22Rv1 (cell line): ENCODE results near the gene RIC8B.

ENCODE experiments used
- H3K27ac ChIP-seq: fragments of 450-650 bp; 2 replicates; pipeline ENCODE4 v1.5.1; 2017
- ZFX ChIP-seq: fragments of 450-650 bp; IDR thresholded peaks from 2 replicates; pipeline ENCODE4 v1.6.1; 2017; ENCODE audit warnings: antibody characterized with exemption, borderline replicate concordance
- TF ChIP-seq, protein P1 (sequence below): fragments of 450-650 bp; IDR thresholded peaks from 2 replicates; pipeline ENCODE4 v1.5.1; 2017; ENCODE audit warnings: mild to moderate bottlenecking

The RIC8B gene

GRCh38 chr12:106924268-106924861, 149.9 kb downstream of the RIC8B start:
- TF ChIP-seq, protein P1, sequence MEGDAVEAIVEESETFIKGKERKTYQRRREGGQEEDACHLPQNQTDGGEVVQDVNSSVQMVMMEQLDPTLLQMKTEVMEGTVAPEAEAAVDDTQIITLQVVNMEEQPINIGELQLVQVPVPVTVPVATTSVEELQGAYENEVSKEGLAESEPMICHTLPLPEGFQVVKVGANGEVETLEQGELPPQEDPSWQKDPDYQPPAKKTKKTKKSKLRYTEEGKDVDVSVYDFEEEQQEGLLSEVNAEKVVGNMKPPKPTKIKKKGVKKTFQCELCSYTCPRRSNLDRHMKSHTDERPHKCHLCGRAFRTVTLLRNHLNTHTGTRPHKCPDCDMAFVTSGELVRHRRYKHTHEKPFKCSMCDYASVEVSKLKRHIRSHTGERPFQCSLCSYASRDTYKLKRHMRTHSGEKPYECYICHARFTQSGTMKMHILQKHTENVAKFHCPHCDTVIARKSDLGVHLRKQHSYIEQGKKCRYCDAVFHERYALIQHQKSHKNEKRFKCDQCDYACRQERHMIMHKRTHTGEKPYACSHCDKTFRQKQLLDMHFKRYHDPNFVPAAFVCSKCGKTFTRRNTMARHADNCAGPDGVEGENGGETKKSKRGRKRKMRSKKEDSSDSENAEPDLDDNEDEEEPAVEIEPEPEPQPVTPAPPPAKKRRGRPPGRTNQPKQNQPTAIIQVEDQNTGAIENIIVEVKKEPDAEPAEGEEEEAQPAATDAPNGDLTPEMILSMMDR: no peak
- no peak for TF ChIP-seq ZFX
- H3K27ac ChIP-seq: no peak overlapping the region

DNA sequence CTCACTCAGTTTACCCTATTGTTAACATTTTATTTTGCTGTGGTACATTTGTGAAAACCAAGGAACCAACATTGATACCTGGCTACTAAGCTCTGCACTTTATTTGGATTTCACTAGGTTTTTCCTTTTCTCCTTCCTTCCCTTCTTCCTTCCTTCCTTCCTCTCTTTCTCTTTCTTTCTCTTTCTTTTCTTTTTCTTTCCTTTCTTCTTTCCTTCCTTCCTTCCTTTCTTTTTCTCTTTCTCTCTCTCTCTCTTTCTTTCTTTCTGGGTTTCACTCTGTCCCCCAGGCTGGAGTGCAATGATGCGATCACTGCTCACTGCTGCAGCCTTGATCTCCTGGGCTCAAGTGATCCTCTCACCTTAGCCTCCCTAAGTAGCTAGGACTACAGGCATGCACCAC, 152.2 kb downstream of the RIC8B start:
- TF ChIP-seq, protein P1: no peak
- TF ChIP-seq ZFX: no peak
- H3K27ac ChIP-seq: no peak overlapping the region

GRCh38 chr12:106934277-106934676, 159.8 kb downstream of the RIC8B start:
- TF ChIP-seq, protein P1: no peak
- TF ChIP-seq ZFX: no peak
- H3K27ac ChIP-seq: no peak overlapping the region
